HG02870 (cell line): Measurements from ENCODE around the gene TTC7B.

Experiments
- ATAC-seq: cut with Tn5 transposase; IDR thresholded peaks from one replicate; pipeline ENCODE4 v1.9.1; 2021; ENCODE audit warnings: mild to moderate bottlenecking, moderate library complexity; ENCODE audit not compliant: unreplicated experiment

Gene TTC7B

DNA sequence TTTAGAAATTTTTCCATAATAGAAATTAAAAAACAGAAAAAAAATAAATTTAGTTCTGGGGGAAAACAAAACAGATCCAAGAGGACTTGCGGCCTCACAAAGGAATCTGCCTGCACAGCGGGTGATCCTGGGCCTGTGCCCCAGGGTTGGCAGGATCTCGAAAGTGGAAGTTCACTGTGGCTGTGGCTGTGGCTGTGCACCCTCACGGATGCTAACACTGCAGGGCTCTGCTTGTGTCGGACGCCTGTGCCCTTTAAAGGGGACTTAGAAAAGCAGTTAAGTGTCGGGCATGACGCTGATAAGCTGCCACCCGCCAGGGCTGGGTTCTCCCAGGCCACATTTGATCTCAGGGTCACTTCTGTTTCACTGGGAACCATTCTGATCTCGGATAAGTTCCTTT lies 209.1 kb downstream of the TTC7B start:
- no peak for ATAC-seq

DNA sequence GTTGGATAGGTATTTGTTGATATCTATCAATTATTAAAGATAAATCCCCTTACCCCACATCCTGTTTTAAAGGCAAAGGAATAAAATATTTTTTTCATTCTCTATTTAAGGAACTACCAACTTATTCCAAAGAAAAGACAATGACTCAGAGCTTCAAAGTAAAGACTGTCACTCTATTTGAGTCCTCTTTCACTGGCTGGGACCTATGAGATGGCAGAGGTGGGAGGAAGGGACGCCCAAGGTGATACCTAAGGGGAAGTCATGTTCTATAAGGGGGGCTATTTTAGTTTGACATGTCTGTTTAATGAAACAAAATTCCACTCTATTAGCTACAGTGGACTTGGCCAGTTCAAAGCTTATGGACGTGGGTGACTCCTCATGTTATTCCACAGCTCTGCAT lies 209.8 kb downstream of the TTC7B start:
- ATAC-seq: no peak

DNA sequence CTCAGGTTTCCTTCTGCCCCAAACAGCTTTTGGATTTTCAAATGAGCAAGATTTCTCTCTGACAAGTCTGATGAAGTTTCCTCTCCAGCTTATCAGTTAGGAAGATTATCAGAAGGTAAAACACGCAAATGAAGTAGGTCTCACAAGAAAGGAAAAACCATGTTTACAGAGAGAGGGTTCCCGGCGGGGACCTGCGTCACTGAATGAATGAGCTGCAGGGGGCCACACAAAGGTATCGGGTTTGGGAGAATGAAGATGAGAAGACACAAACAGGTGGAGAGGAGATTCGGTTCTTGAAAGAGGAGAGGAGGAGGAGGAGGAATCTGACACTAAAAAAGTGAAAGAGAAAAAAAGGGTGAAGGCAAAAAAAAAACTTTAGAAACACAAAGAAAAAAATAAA lies 210.8 kb downstream of the TTC7B start:
- ATAC-seq: no peak

DNA sequence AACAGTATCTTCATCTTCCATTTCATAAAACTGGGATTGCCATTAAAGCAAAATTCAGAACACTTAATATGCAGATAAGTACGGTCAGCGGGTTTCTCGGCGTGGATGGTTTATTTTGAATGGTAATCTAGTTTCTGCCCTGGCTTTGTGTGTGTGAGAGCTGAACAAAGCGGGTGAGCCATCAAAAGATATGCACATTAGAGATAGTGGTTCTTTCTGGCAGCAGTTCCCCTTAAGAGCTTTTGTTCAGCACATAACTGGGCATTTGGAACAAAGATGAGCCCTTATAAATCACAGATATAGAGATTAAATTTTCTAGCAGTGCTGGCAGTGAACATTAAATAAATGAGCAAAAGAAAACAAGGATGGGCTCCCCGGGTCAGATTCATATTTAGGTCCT lies 211.9 kb downstream of the TTC7B start:
- no peak for ATAC-seq

DNA sequence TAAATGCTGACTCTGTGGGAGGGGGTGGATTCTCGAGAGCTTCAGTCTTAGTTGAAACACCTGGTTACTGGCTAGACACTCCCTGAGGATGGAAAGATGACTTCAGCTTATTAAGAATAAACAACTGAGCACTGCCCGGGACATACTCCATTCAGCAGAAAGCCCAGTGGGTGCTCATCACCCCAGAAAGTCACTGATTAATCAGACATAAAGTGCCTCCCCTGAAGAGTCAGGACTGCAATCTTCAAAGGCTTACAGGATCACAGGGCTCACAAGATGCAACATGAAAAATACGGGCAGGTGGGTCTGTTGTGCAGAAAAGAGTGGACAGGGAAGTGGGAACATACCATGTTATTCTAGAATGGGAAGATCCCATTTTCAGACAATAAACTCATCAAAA lies 212.4 kb downstream of the TTC7B start:
- no peak for ATAC-seq

DNA sequence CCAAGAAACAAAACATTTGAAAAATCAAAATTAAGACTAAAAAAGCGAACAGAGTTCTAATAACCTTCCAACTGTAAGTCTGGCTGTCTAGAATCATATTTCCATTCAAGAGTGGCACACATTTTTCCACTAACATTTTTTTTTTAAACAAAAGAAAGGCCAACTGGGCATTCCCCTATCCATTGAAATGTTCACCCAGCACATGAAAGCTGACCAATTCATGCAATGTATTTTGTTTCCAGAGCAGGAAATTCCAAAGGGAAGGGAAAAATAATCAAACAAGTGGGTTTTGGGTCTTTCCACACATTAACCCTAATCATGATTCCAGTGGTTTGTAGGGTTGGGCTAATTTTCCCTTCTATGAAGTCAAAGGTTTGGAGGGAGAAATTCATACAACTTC lies 212.9 kb downstream of the TTC7B start:
- ATAC-seq: no peak

DNA sequence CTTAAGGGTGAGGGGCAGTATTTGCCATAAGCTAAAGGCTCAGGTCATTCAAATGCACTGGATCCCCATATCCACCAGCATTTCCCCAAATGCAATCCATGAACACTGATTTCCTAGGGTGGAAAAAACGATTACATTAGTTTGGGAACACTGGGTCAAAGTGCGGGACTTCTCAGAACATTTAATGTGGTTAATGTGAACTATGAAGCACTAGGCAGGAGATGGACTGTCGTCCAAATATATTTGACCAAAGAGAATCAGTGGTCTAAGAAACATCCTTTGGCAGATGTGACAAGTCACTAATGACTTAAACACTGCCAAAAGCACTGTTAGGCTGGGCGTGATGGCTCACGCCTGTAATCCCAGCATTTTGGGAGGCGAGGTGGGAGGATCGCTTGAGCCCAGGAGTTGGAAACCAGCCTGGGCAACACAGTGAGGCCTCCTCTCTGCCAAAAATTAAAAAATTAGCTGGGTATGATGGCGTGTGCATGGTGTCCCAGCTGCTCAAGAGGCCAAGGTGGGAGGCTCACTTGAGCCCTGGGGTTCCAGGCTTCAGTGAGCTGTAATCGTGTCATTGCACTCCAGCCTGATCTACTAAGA lies 214.0 kb downstream of the TTC7B start:
- ATAC-seq: no peak

DNA sequence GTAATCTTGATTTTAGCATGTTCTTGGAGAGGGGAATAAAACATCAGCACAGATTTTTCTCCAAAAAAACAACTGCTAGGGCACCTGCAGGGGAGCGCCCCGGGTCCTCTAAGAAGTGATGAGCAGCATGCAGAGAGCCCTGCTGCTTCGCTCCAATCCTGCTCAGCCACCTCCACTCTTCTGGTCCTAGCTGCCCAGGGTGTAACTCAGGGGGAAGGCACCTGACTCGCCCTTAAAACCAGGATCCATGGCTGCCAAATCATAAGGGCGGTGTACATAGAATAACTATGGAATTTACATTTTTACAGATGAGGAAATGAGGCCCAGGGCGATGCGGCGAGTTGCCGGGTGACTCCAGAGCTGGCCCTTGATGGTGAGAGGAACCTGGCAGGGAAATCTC lies 214.7 kb downstream of the TTC7B start:
- ATAC-seq: no peak

DNA sequence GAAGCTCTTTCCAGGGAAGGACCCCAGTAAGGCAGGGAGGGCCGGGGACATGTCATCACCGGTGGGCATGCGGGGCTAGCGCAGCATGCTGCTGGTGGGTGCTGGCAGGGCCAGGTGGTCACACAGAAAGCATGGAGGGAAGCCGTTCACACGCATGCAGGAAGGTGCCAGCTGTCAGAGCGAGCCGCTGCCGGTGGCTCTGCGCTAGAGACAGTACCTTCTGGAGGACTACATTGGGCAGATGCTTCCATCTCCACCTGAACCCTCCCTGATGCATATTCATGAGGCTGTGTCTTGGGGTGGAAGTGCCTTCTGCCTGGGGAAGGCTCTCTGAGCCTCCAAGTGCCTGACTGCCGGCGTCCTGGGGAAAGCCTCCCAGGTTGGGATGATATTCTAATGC lies 215.6 kb downstream of the TTC7B start:
- ATAC-seq: no peak

DNA sequence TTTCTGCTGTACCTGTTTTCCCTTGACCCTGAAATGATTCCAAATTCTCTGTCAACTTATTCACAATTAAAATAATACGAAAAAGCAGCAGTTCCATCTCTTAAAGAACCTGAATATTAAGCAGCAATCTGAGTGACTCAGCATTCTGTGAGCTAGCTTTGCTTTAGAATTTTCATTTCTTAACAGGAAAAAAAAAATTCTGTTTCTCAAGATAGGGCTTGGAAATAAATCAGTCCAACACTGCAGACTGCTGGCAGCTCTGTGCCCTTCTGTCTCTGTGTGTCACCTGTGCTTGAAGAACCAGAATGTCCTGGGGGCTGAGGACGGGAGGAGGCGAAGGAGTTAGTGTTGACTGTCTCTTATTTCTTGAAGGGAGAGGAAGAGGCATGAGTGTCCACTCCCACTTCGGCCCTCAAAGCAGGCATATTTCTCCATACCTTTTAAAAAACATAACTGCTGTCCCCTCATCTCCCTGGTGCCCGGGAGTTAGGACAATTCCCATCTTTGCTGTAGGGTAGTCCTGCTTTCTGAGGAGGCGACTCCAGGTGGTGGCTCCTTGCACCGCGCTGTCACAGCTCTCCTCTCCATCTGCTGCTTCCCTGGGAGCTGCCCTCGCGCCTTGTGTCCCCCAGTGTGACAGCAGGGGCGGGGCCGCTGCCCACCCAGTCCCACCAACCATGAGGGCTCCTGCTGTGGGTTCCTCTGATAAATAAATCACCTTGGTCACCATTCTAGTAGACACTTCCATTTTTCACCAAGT lies 216.3 kb downstream of the TTC7B start:
- no peak for ATAC-seq

DNA sequence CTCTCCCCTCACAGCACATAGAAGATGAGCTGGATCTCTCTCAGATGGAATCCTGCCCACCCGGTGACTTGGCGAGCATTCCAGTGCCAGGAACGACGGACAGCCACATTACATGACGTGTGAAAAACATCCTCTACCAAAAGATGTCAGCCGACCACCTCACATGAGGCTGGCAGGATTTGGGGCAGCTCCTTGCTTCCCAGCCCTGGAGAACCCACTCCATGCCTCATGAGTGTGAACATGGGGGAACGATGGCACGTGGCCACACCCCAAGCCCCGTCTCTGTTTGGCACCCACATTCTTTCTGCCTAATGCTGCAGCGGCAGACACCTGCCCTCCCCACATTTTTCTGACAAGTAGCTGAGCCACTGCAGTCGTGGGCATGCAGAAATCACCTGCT lies 216.9 kb downstream of the TTC7B start:
- no peak for ATAC-seq

DNA sequence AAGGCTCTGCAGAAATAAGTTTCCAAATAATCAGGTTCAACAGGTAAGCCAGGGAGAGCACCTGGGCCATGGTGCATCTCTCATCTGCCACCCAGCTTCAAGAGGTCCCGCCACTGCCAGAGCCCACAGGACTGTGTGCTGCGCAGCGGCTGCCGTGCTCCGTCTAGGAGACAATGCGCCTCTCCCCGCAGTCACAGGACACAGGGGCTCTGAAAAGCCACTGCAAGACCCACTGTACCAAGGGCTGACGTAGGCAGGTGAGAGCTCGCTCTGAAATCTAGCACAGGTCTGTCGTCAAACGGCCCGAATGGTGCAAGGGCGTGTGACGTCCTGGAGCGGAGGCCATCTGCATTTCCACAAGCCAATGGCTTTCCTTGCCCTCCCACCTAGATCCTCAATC lies 218.3 kb downstream of the TTC7B start:
- ATAC-seq: no peak

DNA sequence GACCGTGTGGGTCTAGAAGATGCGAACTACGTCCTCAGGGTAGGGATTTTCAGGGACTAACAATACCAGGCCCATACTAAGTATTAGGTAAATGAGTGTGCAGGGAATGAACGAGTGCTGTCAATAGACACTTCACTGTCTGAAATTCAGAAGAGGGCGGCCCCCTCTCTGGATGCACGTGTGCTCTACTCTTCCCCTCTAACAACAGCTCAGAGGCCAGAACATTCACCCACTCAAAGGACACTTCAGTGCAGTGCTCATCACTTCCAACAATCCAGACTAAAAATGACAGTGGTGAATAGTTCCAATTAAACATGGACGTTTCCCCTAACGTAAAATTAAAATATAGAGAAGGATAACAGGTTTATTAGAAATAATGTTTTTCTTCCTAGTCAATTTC lies 219.5 kb downstream of the TTC7B start:
- ATAC-seq: no peak

DNA sequence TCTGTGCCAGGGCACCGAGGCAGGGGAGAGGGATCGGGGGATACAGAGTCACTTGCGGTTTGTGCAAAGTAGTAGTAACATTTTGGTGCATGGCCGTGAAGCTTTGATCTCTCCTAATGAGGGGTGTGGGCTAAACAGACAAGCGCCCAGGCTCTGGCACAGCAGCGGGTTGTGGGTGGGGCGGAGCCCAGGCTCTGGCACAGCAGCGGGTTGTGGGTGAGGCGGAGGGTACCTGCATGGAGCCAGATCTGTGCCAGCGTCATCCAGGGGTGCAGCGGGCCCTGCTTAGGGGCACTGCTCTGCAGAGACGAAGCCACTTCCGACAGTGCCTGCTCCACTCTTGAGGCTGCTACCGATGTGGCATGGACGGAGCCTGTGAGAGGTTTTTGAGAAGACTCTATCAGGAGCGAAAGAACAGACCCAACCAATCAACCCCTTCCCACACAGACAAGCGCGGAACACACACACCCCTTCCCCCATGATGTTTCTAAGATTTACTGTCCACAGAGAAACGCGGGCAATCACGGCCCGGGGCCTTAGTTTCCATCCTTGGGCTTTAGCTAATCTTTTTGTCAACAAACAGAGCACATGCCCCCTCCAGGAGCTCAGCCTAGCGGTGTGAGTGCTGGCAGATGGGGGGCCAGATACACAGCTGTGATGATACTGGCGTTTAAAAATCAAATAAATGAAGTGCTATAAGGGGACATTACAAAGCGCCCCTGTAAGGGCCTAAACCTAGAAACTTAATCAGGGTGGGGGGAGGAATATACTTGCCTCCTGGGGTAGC lies 222.8 kb downstream of the TTC7B start:
- ATAC-seq: no peak

DNA sequence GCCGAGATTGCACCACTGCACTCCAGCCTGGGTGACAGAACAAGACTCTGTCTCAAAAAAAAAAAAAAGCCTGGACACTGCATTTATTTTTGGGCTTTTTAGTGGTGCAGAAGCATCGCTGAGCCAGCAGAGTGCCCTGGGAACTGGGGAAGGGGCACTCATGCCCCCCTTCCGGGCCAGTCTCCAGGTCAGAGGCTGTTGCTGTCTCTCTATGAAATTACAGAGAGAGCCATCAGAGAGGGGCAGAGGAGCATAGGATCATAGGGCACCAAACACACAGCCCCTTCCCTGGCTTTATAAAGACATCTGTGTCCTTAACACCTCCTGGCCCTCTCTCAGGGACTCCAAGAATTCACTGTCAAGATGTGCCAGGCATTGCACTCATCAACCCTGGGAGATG lies 223.6 kb downstream of the TTC7B start:
- ATAC-seq: no peak

DNA sequence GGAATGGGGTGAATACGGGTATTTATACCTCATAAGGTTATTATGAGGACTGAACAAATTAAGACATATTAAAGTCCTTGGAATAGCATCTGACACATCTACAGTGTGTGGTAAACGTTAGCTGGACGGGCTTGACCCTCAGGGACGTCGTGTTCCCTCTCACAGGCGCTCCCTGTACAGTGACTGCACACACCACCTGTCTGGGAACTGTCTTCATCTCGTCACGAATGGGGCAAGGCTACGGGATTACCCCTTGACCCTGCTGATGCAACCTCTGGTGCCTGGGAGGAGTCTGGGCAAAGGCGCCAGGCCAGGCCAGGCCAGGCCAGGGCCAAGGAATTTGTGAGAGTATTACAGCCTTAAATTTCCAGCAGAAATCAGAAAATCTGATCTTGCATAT lies 228.3 kb downstream of the TTC7B start:
- ATAC-seq: no peak

DNA sequence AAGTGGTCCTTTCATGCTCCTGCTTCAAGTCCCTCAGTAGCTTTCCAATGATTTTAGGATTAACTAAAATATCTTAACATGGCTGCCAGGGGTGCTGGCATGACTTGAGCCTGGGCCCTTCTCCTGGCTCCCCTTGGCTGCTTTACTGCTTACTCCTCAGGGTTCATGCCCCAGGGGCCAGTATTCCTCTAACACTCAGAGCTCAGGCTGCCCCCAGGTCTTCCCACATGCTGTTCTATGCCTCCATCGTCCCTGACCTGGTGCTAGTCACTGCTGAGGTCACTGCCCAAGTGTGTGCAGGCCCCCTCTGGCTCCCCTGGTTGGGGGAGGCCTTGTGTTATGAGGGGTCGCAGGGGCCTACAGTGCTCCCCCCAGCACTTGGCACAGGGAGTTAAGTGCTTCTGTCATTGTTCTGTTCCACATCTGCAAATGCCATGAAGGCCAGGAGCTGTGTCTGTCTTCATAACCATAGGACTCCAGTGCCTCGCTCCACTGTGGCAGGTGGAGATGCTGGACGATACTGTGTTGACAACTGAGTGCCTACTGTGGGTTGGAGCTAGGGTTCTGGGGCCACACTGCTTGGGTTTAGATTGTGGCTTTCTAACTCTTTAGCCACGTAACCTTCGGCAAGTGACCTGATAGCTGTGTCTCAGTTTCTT lies 228.8 kb downstream of the TTC7B start:
- ATAC-seq: no peak

DNA sequence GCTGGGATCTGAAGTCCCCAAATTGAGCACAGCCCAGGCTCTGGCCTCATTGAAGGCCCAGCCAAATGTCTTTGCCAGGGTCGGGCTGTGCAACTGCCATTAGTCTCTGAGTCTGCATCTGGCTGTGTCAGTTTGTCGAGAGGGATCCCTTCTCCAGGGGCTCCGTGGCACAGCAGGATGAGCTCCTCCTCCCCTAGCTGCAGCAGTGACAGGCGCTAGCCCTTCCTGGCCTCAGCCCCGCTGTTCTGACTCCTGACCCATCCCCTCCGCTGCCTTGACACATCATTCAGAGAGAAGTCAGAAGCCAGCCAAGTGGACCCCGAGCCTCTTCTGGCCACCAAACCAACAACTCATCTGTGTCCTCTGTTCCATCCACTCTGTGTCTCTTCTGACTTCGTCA lies 231.1 kb downstream of the TTC7B start:
- ATAC-seq: no peak

DNA sequence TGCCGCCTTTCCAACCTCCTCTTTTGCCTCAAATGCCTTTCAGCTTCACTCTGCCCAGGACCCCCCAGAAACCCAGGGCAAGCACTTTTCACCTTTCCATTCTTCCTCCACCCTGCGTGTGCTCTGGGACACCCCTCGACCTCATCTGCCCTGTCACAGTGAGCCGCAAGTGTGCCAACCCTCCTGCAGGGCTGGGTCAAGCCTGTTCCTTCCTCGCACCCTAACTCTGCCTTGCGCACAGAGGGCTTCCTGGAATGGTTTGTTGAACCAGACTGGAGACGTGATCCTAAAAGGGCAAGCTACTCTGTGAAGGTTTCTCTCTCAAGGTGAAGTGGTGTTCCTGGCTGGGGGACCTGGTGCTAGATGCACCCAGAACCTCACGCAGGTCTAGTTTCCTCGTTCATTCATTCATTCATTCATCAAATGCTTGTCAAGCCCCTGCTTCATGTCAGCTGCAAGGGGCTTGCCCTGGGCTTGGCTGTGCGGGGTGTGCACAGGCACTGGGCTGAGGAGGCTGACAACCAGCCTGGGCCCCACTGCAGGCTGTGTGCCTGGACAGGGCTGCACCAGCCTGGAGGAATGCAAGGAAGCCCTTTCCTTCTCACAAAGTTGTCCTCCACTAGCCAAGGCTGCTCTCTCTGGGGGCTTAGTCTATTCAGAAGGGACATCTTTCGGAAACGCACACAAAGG lies 232.2 kb downstream of the TTC7B start:
- no peak for ATAC-seq

DNA sequence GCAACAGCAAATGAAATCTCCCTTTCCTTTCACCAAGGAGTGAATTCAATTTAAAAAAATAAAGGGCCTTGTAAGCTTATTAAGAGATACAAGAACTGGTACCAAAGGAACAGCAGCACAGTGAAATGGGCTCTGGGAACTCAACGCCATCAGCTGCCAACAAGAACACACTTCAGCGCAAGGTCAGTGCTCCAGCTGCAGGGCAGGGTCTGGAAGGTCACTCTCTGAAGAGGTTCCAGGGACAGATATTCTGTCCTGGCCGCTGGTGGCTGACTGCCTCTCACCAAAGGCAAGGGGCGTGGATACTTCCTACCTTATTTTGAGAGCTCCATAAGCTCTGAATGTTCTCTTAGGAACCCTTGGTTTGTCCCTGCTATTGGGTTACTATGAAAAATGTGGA lies 232.8 kb downstream of the TTC7B start:
- no peak for ATAC-seq

DNA sequence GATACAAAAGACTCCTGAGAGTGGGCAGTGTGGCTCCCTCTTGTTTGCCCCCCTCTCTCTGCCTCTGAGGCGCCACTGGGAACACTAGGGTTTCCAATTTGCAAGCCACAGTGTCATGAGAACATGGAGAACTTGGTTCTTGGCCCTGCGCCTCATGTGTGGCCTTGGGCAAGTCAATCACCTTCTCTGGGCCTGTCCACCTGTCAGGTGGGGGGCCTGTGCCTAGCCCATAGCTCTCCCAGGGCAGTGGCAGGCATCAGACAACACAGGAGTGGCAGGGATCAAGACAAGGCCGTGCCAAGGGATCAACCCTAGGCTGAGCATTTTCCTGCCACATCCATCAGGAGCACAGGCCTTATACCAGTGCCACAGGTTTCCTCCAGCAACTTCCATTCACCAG lies 234.1 kb downstream of the TTC7B start:
- ATAC-seq: no peak
